ENCODE results near the gene SPRED2.

SPRED2 gene

GRCh38 chr2:65316072-65316471, 116.3 kb downstream of the SPRED2 start:
- in situ Hi-C loops (cut with MboI; ENCODE audit: low sequenced_read_pairs) = no loop called here

- in situ Hi-C loops (cut with MboI; ENCODE audit: low sequenced_read_pairs) = no loop called here
Measured at GRCh38 chr2:65314801-65315441, 117.5 kb downstream of the SPRED2 start.

DNA sequence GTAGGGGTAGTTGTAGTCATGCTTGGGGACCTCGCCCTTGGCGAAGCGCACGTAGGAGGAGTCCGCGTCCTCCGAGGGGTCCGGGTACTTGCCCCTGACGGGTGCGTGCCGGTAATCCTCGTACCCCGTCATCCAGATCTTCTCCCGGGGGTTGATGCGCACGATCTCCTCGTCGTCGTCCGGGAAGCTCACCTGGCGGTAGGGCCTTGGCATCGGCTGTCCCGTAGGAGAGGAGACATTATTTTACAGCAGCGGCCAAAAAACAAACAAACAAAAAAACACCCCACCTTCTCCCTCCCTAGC, 118.5 kb downstream of the SPRED2 start:
- in situ Hi-C loops (cut with MboI; ENCODE audit: low sequenced_read_pairs) = no loop called here

DNA sequence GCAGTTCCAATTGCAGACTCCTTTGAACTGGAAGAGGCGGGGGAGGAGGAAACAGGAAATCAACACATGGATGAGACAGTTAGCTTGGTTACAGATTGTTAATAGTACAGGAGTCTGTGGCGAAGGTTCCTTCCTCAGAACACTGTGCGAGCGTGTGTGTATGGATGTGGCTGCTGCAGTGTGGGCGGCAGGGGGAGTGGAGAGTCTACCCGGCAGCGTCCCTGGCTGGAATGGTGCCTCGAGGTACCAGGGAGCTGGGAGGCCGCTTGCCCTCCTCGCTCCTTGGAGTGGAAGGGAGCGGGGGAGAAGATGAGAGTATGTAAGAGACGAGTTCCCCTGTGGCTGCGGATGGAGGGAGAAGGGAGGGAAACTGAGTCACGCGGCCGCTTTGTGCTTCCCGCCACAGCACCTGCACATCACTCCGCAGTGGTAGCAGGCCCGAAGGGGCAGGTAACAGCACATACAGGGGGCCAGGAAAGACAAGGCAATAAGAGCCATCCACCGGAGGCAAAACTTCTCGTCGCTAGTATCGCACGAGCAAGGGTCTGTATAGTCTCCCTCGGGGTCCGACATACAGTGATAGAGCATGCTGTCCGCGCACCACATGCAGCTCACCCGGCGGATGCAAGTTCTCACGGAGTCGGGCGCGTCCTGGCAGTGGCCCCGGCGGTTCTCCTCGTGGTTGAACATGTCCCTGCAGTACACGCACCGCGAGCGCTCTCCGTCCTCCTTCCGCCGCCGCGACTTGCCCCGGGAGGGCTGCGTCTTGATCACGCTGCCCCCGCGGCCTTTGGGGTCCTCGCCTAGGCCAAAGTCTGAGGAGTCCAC, 119.1 kb downstream of the SPRED2 start:
- in situ Hi-C loops (cut with MboI; ENCODE audit: low sequenced_read_pairs) = no loop called here

GRCh38 chr2:65311596-65311995, 120.8 kb downstream of the SPRED2 start:
- in situ Hi-C loops (cut with MboI; ENCODE audit: low sequenced_read_pairs) = no loop called here

DNA sequence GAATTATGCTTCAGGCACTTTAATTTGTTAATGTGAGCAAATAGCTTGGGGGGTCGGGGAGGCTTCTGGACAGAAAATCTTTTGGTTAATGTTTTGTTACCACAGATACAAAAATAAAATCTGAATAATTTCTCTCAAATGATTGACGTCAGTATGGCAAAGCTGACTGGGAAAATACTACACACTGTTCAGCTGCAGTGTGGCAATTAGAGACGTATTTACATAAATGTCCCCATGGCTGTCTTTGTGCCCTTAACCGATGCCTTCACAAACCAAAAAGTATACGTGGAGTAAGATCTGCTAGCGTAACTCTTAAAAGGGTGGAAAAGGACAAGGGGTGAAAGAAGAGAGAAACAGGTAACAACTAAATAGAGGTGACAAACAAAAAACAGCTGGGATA, 121.3 kb downstream of the SPRED2 start:
- in situ Hi-C loops (cut with MboI; ENCODE audit: low sequenced_read_pairs) = no loop called here

DNA sequence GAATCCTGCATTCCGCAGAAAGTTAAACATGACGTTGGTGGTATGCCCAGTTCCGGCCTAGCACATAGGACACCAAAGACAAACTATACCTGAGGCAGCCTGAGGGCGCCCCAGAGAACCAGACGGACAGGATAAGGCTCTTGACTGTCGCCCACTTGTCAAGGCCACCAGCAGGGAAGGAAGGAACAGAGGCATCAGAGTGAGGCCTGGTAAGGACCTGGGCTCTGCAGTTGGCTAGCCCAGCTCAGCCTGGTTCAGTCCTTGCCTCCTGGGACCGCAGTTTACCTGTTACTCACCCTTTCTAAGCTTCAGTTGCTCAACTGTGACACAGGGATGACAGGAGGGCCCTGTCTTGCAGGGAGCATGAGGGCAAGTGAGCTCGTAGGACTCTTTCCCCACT, 122.7 kb downstream of the SPRED2 start:
- in situ Hi-C loops (cut with MboI; ENCODE audit: low sequenced_read_pairs) = no loop called here

- in situ Hi-C loops (cut with MboI; ENCODE audit: low sequenced_read_pairs) = no loop called here
Measured at GRCh38 chr2:65305934-65306333, 126.5 kb downstream of the SPRED2 start.

- in situ Hi-C loops (cut with MboI; ENCODE audit: low sequenced_read_pairs) = no loop called here
Measured at GRCh38 chr2:65300761-65301711, 131.4 kb downstream of the SPRED2 start.

- in situ Hi-C loops (cut with MboI; ENCODE audit: low sequenced_read_pairs) = no loop called here
Measured at GRCh38 chr2:65300134-65300760, 132.2 kb downstream of the SPRED2 start.

GRCh38 chr2:65299246-65299645, 133.2 kb downstream of the SPRED2 start:
- in situ Hi-C loops (cut with MboI; ENCODE audit: low sequenced_read_pairs) = no loop called here

DNA sequence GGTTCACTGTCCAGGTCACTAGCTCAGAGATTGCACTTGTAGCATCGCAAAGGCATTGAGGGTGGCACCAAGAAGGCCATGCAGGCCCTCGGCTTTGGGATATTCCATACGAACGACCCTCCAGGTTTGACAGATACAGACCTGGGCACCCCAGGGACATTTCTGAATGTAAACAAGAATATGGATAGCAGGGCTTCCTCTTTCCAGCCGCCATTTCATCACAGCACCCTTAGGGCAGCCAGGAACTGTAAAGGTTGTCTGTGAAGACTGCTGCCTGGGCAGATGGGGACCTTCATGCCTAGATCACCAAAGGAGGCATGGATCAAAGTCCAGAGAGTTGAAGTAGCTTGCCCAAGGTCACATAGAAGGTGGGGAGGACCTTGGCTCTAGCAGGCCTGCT, 134.3 kb downstream of the SPRED2 start:
- in situ Hi-C loops (cut with MboI; ENCODE audit: low sequenced_read_pairs) = no loop called here

DNA sequence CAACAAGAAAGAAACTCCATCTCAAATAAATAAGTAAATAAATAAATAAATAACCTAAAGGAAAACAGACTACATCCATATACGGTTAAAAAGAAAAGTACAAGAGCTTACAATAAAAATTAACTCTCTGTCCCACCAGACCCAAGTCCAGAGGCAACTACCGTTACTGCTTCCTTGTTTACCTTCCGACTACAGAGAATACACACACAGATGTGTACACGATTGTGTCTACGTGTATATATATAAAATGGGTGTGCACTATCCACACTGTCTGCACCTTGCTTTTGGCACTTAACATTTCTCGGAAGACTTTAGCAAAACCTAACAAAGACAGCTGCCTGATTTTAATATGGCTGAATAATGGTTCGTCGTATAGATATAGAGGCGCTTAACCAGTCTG, 134.9 kb downstream of the SPRED2 start:
- in situ Hi-C loops (cut with MboI; ENCODE audit: low sequenced_read_pairs) = no loop called here

DNA sequence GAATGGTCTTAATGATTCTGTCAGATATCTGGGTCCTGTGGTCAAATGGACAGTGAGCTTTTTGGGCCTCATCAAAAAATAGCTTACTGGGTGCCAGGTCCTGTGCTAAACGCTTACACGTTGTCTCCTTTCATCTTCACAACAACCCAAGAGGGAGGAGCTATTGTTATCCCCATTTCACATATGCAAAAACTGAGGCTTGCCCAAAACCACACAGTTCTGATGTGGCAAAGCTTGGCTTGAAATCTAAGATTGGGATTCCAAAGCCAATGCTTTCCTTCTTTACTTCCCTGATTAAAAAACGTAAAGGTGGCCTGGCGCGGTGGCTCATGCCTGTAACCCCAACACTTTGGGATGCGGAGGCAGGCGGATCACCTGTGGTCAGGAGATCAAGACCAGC, 135.4 kb downstream of the SPRED2 start:
- in situ Hi-C loops (cut with MboI; ENCODE audit: low sequenced_read_pairs) = no loop called here

DNA sequence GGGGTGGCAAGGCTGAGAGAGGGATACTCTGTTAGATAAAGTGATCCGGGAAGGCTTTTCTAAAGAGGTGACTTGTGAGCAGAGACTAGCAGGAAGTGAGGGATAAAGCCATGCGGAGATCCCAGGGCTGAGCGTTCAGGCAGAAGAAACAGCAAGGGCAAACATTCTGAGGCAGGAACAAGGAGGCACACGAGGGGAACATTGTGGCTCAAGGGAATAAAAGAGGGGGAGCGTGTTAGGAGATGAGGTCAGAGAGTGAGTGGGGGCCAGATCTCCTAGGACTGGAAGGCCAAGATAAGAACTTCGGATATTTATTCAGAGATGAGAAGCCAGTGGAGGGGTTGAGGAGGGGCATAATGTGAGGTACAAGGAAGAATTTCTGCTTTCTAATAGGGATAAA, 137.7 kb downstream of the SPRED2 start:
- in situ Hi-C loops (cut with MboI; ENCODE audit: low sequenced_read_pairs) = no loop called here

DNA sequence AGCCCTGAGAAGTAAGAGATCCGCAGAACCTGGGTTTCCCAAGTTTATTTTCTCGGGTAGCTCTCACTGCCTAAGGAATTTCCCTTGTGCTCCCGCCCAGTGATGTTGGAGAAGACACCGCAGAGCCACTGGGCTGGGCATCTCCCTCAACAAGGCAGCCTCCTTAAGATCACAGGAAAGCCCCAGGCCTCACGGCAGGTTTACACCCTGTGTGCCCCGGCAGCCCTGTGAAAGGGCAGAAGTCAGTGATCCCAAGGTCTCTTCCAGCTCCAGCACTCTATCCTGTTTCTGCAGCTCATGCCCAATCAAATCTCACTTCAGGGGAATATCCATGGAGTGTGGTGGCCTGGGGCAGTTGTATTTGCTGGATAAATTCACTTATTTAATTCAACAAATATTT, 138.3 kb downstream of the SPRED2 start:
- in situ Hi-C loops (cut with MboI; ENCODE audit: low sequenced_read_pairs) = no loop called here

GRCh38 chr2:65293376-65293775, 139.0 kb downstream of the SPRED2 start:
- in situ Hi-C loops (cut with MboI; ENCODE audit: low sequenced_read_pairs) = no loop called here

DNA sequence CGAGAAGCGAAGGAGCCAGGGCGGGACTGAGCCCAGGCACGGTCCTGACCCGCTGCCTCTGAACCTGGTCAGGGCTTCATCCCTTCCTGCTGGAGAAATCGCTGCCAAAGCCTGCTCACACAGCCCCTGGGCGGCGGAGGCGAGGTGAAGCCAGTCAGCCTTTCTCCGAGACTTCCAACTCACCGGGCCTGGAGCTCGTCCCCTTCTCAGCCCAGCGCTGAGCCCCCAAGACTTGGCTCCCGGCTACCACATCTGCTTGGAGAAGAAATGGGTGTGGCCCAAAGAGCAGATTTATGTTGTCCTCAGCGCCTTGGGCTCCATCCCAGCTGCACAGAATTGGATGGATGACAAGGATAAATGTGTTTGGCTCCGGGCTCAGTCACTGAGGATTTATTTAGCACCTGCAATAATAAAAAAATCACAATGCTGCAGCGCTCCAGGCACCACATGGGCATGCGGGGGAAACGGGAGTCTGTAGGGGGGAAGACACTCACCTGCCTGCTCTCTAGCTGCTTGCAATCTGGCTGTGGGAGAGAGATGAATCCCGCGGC, 139.9 kb downstream of the SPRED2 start:
- in situ Hi-C loops (cut with MboI; ENCODE audit: low sequenced_read_pairs) = no loop called here

DNA sequence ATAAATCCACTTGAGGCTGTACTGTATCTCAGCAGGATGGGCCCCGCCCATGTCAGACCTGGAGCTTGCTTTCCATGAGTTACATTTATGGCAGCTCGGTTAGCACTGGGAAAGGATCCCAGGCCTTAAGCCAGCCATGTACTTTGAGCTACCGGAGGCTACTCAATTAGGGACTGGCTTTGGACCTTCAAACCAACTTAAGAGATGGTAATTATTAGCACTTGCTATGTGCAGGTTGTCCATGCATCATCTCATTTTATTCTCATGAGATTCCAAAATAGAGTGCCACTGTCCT, 140.3 kb downstream of the SPRED2 start:
- in situ Hi-C loops (cut with MboI; ENCODE audit: low sequenced_read_pairs) = no loop called here

- in situ Hi-C loops (cut with MboI; ENCODE audit: low sequenced_read_pairs) = no loop called here
Measured at GRCh38 chr2:65291216-65292105, 140.9 kb downstream of the SPRED2 start.
